ENCODE data around the gene FGD5.

FGD5 gene

GRCh38 chr3:14829811-14830210, 11.0 kb downstream of the FGD5 start:
- TF ChIP-seq CTCF (IDR thresholded peaks at IDR 0.05; ENCODE audit: low read depth, low read length, missing control alignments), result no peak
- no peak for DNase-seq (ENCODE audit: low read depth)
- H3K4me3 ChIP-seq (ENCODE audit: low read depth, low read length), result no peak overlapping the region

GRCh38 chr3:14831916-14832450, 13.2 kb downstream of the FGD5 start:
- no peak overlapping the region for H3K4me3 ChIP-seq (ENCODE audit: low read depth, low read length)
- no peak for TF ChIP-seq CTCF (IDR thresholded peaks at IDR 0.05; ENCODE audit: low read depth, low read length, missing control alignments)
- no peak for DNase-seq (ENCODE audit: low read depth)

- TF ChIP-seq CTCF (IDR thresholded peaks at IDR 0.05; ENCODE audit: low read depth, low read length, missing control alignments), result no peak
- DNase-seq (ENCODE audit: low read depth), result no peak
- no peak overlapping the region for H3K4me3 ChIP-seq (ENCODE audit: low read depth, low read length)
Observed at GRCh38 chr3:14832975-14833722, 14.4 kb downstream of the FGD5 start.

GRCh38 chr3:14834121-14834520, 15.4 kb downstream of the FGD5 start:
- DNase-seq (ENCODE audit: low read depth), result no peak
- H3K4me3 ChIP-seq (ENCODE audit: low read depth, low read length), result no peak overlapping the region
- TF ChIP-seq CTCF (IDR thresholded peaks at IDR 0.05; ENCODE audit: low read depth, low read length, missing control alignments), result no peak

GRCh38 chr3:14834807-14835466, 16.2 kb downstream of the FGD5 start:
- TF ChIP-seq CTCF (IDR thresholded peaks at IDR 0.05; ENCODE audit: low read depth, low read length, missing control alignments), result no peak
- no peak overlapping the region for H3K4me3 ChIP-seq (ENCODE audit: low read depth, low read length)
- DNase-seq (ENCODE audit: low read depth), result no peak

- no peak for DNase-seq (ENCODE audit: low read depth)
- no peak for TF ChIP-seq CTCF (IDR thresholded peaks at IDR 0.05; ENCODE audit: low read depth, low read length, missing control alignments)
- no peak overlapping the region for H3K4me3 ChIP-seq (ENCODE audit: low read depth, low read length)
Observed at GRCh38 chr3:14836049-14836468, 17.3 kb downstream of the FGD5 start.
